Activated CD4-positive, alpha-beta T cell treated with anti-CD3 and anti-CD28 coated beads for 48 hours (primary cell): ENCODE results near the gene ZGRF1.
"Not testable (repeated sequence)": the region's sequence is repeated elsewhere in the genome, so short reads cannot be mapped to it uniquely, and the experiment has no call there.

ENCODE experiments used
- DNase-seq: peaks from one replicate; pipeline ENCODE4 v3.0.0-alpha.2; 2020

Gene ZGRF1

DNA sequence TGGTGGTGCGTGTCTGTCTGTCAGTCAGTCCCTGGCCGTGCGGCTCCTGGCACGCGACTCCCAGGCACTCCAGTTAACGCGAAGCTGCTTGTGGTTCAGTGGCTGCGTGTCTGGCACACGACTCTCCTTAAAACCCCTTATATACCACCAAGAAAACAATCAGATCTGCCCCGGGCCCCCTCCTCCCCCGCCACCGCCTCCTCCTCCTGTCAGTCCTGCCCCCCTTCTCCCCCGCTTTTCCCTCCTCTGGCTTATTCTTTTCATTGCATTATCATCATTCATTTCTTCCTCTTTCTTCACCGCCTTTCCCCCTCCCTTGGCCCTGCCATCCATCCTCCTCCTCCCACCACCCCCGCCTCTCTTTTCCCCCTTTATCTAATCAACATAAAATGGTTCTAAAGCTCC, 120.6 kb downstream of the ZGRF1 start, which contains the start of gene NEUROG2:
Gene NEUROG2 (minus strand): TSS at position 115 of the 405 bp plus-strand sequence. CDS start 705 bp downstream, outside the sequence.
- DNase-seq = no peak

DNA sequence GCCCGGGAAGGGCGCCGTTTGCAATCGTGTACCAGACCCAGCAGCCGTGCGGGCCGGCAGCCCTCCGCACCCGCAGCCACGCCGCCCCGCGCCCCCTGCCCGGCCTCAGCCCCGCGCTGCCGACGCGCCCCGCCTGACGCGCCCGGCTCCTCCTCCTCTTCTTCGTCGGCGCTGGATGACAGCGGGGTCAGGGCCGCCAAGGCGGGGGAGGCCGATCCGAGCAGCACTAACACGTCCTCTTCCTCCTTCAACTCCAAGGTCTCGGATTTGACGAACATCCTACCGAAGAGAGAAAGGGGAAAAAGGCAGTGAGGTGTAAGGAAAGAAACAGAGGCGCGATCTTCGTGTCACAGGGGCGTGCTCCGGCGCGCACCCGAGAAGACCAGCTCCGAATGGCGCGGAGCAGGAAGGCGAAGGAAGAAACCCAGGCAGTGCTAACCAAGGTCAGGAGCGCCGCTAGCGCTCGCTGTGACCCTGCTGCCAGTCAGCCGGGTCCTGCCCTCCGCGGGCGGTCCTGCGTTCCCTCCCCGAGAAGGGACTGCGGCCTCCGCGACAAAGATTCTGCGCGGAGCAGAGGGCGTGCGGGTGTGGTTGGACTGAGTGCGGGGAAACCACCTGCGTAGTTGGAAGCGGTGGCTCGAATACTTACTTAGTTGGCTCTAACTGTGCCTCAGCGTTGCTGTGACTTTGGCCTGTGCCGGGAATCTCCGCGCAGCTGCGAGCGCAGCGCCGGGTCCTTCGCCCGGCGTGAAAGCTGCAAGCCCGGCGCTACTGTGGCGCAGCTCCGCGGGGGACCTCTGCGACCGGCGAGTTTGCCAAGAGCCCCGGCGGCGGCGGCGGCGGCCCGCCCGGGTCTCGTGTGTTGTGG, 121.3 kb downstream of the ZGRF1 start:
- DNase-seq = peak; percentile 62

DNA sequence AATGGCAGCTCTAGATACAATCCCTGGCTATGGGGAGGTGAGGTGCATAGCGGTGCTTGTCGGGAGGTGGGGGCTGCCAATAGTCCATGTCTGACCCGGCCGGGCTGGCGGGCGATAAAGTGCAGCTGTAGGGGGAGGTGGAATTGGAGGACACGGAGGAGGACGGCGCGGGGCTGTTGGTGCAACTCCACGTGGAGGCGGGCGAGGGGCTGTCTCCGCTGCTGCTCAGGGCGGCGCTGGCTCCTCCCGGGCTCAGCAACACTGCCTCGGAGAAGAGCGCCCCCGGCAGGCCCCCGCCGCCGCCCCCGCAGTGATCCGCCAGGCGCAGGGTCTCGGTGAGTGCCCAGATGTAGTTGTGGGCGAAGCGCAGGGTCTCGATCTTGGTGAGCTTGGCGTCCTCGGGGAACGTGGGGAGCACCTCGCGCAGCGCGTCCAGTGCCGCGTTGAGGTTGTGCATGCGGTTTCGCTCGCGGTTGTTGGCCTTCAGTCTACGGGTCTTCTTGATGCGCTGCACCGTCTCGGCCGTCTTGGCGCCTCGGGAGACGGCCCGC, 122.0 kb downstream of the ZGRF1 start:
- DNase-seq = peak; percentile 12

DNA sequence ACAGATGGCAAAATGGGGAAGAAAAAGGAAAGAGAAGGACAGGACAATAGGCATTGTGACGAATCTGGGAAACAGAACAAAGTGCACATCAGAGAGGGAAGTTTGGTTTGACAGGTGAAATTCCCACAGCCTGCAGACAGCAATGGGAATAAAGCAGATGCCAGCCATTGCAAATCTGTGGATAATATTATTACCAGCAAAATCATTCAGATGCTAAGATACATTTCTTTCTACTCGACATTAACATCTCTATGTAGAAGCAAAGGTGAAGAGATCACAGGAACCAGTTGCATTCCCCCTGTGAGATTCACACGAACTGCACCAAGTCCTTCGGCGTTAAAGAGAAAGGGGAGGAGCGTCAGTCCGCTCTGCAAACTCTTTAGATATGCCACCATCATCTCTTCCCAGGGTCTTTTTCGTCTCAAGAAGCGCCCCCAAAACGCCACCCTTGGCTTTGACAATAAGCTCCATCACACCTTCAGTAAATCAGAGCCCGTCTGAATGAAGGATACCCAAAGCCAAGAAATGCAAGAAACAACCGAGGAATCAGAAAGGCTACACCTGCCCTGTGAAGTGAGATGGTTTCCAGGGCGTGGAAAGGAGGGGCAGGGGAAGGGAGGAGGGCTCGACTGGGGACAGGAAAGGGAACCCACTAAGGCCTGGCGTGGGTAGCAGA, 122.6 kb downstream of the ZGRF1 start:
- DNase-seq = peak; percentile 10

DNA sequence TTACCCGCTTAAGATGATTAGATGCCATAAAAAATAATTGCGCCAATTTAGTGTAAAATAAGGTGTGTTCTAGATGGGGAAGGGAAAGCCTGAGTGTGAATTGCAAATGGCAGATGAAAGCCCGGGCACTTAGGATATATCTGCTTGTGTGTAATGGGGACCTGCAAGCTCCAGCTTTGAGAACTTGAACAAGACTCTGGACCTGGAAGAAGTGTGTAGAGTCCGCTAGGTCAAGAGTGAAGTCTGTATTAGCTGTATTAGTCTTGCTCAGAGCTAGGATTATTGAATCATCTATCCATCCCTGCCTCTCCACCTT, 124.9 kb downstream of the ZGRF1 start:
- no peak for DNase-seq

DNA sequence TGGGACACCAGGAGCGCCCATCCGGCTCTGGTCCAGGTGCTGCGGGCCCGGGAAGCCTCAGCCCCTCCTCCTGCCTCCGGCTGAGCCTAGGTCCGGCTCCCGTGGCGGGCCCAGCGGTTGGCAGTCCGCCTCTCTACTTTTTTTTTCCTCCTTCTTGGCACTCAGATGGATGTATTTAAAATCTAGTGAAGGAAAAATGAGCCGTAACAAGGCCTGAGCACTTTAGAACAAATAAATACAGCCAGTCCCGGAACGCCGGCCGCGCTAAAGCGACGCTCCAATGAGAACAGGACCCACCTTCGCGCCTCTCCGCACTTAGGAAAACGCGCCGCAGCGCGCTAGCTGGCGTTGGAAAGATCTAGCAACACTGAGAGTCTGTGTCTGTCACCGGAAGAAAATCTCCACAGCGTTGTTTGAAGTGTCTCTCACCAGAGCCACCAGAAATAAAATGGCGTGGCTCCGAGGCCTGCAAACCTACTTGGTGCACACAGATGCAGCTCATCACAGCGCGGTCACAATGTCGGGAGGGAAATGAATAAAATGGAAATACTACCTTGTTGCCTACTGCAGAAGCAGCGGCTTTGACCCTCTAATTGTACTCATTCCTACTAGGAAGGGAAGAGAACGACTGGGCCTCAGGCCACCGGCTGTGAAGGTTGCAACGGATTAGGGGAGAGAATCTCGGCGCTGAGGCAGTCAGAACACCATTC, 125.5 kb downstream of the ZGRF1 start:
- DNase-seq = peak; percentile 26

DNA sequence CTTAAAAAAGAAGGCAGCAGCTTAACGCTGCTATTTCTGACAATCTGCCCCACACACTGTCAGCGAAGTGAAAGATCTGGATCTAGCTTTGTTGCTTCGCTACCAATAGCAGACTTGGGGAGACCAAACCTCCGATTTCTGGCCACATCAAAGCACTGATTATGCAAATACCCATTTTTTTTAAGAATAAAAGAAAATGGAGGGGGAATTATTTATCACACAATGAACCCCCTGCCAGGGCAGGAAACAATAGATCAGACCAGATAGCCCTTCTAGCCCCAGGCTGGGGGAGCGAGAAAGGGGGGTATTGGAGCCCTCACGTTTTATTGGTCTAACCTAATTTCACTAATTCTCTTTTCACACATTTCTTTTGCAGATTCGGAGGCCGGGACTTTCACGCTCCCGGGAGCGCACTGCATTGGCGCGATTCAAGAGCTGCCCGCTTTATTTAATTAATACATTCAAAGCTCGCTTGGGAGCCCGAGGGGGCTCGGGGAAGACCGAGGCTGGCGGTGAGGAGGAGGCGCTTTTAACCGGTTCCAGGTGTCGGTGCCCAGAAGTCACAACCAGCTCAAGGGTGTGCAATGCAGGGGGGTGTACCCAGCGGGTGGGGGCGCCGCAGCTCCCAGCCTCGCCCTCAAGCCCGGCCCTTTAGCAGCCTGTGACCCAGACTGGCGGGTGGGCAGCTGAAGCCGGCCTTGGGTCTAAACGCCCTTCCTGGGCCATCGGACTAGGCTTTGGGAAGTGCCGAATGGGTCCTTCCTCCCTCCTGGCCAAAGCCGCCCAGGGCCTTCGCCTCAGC, 126.2 kb downstream of the ZGRF1 start:
- DNase-seq = peak; percentile 6

DNA sequence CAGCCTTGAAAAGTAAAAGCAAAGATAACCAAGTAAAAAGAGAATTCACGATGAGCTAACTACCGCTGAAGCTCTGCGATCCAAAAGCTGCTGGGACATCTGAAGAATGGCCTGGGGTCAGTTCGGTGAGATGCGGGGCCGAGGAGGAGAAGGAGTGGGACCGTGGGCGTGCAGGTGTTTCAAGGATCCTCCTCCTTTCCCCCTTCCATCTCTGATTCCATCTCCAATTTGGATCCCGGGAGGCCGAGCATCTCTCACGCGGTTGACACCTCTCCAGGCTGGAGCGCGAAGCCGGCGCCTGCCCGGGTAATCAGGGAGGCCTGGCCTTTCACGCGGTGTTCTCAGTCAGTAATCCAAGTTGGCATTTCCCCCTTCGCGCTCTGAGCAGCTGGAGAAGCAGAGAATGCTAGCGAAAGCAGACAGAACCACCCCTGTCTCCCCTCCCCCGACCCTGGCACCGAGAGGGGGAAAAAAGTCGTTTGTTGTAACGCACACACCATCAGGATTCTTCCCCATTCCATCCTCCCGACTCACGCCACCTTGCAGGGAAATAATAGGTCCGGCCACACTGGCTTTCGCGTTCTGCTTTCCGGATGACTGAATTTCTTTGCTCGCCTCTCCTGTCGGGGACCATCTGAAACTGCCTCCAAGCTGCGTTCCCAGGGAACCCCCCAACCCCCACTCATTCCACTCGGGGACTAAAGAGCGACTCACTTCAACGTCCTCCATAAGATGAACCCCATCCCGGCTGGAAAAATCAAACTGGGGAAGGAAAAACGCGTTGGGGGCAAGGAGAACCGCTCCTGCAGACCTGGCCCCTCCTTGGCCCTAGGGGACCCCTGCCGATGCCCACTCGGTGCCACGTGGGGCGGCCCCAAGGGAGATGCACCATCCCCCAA, 127.2 kb downstream of the ZGRF1 start:
- peak; percentile 10 for DNase-seq

DNA sequence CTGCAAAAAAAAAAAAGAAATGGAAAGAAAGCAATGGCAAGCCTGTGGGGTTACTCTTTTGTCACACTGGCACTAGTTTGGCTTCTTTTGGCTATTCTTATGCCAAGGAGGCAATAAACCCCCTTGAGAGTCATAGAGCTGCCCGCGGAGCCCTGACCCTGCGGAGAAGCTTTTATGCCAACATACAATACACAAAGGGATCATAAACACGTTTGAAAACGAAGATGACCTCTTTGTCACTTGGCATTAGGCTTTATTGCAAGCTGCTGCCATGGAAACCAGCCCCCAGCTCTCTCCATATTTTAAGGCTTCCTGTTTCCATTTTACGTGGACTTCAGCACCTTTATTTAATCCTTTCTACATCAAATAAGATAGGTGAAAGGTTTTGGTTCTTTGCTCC, 128.4 kb downstream of the ZGRF1 start:
- no peak for DNase-seq

DNA sequence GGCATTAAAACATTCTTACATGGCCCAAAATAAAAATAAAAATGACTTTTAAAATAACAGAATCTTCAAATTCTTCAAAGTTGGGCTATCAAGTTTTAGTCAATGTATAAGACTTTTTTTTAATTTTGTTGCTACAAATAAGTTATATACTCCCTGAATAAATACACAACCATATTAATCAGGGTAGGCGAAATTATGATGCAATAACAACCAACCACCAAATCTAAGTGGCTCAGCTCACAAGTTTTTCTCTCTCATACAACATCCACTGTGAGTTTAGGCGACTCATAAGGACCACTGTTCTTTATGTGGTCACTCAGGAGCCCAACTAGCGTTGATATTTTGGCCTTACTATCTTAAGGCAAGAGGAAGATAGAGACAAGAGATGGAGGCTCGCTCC, 131.9 kb downstream of the ZGRF1 start:
- no peak for DNase-seq

DNA sequence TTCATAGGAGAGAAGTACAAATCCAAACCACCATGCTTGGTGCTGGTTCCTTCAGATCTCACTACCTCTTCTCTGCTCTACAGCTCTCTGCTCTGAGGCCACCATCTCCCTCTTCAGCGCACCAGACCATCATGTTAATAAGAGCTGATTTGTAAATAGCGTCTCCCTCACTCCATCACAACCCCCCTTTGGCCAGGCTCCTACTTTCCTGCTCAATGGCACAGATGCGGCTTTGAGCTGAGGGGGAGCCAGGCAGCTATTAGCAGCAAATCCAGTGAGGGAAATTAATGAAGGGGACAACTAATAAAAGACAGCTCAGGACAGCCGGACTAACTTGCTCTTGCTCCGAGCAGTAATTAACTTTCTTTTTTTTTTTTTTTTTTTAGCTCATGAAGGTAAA, 133.8 kb downstream of the ZGRF1 start:
- DNase-seq = no peak

DNA sequence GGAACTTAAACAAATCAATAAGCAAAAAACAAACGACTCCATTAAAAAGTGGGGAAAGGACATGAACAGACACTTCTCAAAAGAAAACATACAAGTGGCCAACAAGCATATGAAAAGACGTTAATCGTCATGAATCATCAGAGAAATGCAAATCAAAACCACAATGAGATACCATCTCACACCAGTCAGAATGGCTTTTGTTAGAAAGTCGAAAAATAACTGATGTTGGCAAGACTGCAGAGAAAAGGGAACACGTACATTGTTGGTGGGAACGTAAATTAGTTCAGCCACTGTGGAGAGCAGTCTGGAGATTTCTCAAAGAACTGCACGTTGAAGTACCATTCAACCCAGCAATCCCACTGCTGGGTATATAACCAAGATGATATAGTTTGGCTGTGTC, 144.4 kb downstream of the ZGRF1 start:
- DNase-seq = no peak

DNA sequence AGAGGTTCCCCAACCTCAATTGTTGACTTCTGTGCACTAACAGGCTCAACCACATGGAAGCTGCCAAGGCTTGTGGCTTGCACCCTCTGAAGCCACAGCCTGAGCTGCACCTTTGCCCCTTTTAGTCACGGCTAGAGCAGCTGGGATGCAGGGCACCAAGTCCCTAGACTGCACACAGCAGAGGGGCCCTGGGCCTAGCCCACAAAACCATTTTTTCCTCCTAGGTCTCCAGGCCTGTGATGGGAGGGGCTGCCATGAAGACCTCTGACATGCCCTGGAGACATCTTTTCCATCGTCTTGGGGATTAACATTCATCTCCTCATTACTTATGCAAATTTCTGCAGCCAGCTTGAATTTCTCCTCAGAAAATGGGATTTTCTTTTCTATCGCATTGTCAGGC, 145.9 kb downstream of the ZGRF1 start:
- DNase-seq = not testable (repeated sequence)
